SK-N-MC (cell line): ENCODE measurements around the gene LSM4.

Experiments used
- EZH2 ChIP-seq: fragments of 200-600 bp; sonication (generic); IDR thresholded peaks from one replicate; pipeline ENCODE4 v1.6.1; 2017; ENCODE audit warnings: antibody characterized with exemption
- POLR2AphosphoS5 ChIP-seq: IDR thresholded peaks from 2 replicates; pipeline ENCODE4 v1.6.1; 2012; ENCODE audit warnings: mild to moderate bottlenecking, low read depth, low read length, borderline replicate concordance

DNA sequence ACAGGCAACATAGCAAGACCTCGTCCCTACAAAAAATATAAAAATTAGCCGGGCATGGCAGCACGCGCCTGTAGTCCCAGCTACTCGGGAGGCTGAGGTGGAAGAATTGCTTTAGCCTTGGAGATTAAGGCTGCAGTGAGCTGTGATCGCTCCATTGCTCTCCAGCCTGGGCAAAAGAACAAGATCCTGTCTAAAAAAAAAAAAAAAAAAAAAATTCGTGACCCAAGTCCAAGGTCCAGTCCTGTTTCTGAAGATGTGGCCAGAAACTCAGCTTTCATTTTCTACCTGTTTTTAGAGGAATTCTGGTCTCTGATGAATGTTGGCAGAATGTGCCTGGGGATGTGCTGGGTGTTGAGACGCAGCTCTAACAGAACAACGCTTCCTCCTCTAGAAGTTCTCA lies 15.7 kb upstream of the LSM4 start:
- TF ChIP-seq POLR2AphosphoS5 (no peak), EZH2 (no peak)
